HG02973 (cell line): ENCODE data around the gene BIRC7.

Experiments
- ATAC-seq: cut with Tn5 transposase; IDR thresholded peaks from one replicate; pipeline ENCODE4 v1.9.1; 2021; ENCODE audit warnings: moderate library complexity; ENCODE audit not compliant: unreplicated experiment

Gene BIRC7

GRCh38 chr20:63280371-63280770, 44.7 kb downstream of the BIRC7 start:
- no peak for ATAC-seq

GRCh38 chr20:63280929-63281545, 45.3 kb downstream of the BIRC7 start:
- no peak for ATAC-seq

GRCh38 chr20:63281742-63282665, 46.3 kb downstream of the BIRC7 start:
- ATAC-seq, result no peak

- ATAC-seq, result no peak
Observed at GRCh38 chr20:63282946-63283345, 47.2 kb downstream of the BIRC7 start.

GRCh38 chr20:63283397-63284082, 47.8 kb downstream of the BIRC7 start:
- no peak for ATAC-seq

- ATAC-seq, result no peak
Observed at GRCh38 chr20:63284083-63284440, 48.4 kb downstream of the BIRC7 start.

GRCh38 chr20:63284544-63284949, 48.8 kb downstream of the BIRC7 start:
- ATAC-seq, result no peak

GRCh38 chr20:63284981-63285524, 49.3 kb downstream of the BIRC7 start:
- ATAC-seq, result no peak

- ATAC-seq, result no peak
Observed at GRCh38 chr20:63285636-63286615, 50.2 kb downstream of the BIRC7 start.

GRCh38 chr20:63286781-63287696, 51.3 kb downstream of the BIRC7 start:
- no peak for ATAC-seq

- ATAC-seq, result no peak
Observed at GRCh38 chr20:63287697-63288580, 52.2 kb downstream of the BIRC7 start.

GRCh38 chr20:63288581-63289251, 53.0 kb downstream of the BIRC7 start:
- no peak for ATAC-seq

GRCh38 chr20:63289311-63290135, 53.8 kb downstream of the BIRC7 start:
- ATAC-seq, result no peak
